D721Med (cell line): ENCODE data around the gene ATP1A4.

Experiments used
- DNase-seq: peaks from one replicate; pipeline ENCODE4 v3.0.0; 2011; ENCODE audit warnings: low spot score; ENCODE audit not compliant: insufficient read length
- FAIRE-seq: peaks from 2 replicates; lab custom pipeline; 2011; peaks lifted over from hg19 to GRCh38; lab: Jason Lieb, UNC
- TF ChIP-seq, protein P1 (sequence below): IDR thresholded peaks from 2 replicates; pipeline ENCODE4 v1.5.1; 2012; ENCODE audit warnings: mild to moderate bottlenecking, control low read depth; ENCODE audit not compliant: insufficient read depth; ENCODE audit errors: missing control alignments

ATP1A4 gene

DNA sequence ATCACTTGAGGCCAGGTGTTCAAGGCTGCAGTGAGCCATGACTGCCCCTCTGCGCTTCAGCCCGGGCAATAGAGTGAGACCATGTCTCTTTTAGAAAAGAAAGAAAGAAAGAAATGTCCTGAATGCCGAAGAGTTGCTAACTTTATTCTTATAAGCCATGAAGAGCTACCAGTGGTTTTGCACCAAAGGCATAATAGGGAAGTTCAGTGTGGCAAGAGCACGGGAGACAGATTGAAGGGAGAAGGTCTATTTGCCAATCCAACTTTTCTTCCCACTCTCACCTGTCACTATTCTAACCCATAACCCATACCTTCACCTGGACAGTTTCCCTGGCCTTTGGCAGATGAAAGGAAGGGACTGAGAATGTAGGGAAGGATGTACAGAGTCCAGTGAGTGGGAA is 49.4 kb downstream of the ATP1A4 start:
- DNase-seq (no peak), FAIRE-seq (no peak)
- TF ChIP-seq, protein P1, sequence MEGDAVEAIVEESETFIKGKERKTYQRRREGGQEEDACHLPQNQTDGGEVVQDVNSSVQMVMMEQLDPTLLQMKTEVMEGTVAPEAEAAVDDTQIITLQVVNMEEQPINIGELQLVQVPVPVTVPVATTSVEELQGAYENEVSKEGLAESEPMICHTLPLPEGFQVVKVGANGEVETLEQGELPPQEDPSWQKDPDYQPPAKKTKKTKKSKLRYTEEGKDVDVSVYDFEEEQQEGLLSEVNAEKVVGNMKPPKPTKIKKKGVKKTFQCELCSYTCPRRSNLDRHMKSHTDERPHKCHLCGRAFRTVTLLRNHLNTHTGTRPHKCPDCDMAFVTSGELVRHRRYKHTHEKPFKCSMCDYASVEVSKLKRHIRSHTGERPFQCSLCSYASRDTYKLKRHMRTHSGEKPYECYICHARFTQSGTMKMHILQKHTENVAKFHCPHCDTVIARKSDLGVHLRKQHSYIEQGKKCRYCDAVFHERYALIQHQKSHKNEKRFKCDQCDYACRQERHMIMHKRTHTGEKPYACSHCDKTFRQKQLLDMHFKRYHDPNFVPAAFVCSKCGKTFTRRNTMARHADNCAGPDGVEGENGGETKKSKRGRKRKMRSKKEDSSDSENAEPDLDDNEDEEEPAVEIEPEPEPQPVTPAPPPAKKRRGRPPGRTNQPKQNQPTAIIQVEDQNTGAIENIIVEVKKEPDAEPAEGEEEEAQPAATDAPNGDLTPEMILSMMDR: no peak

DNA sequence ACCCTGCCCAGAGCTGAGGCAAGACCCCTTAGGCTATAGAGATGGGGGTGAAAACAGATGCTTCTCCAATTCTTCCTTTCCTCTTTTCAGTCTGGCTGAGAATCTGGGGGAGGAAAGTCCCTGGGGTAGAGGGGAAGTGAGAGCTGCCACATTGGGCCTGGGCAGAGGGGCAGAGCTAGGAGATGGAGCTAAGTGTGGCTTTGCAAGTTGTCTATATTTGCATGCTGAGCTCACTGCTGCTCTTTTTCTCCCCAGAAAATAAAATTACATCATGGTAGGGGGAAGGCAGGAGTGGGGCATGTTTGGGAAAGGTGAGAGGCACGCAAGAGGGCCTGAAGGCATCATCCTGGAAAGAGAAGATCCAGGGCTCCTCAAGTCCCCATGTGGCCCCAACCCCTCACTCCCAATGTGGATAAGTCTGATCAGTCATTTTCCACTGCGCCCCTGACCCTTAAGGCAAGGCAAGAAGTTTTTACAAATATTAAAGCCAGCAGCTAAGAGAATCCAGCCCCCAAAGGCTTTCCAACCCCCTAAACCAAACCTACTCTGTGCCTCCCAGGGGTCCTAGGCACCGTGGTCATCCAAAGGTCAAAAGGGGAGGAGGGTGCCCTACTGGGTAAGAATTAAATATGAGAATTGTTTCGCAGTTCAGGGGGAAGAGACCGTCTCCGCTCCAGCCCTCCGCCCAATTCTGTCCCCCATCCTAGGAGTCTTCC is 53.3 kb downstream of the ATP1A4 start:
- TF ChIP-seq, protein P1: no peak
- DNase-seq: no peak
- FAIRE-seq: no peak

- TF ChIP-seq, protein P1: no peak
- FAIRE-seq (no peak), DNase-seq (peak; percentile 99)
Observed at GRCh38 chr1:160205242-160206035, 54.0 kb downstream of the ATP1A4 start, which contains the start of gene PEA15. TSS of gene PEA15 (plus strand) at chr1:160205384. CDS start at chr1:160211545, 6,161 bp downstream.

- TF ChIP-seq, protein P1: no peak
- DNase-seq: no peak
- FAIRE-seq: no peak
Observed at GRCh38 chr1:160206036-160206389, 54.6 kb downstream of the ATP1A4 start.

GRCh38 chr1:160206421-160207117 is 55.2 kb downstream of the ATP1A4 start:
- FAIRE-seq (no peak), DNase-seq (no peak)
- TF ChIP-seq, protein P1: no peak

GRCh38 chr1:160207118-160207650 is 55.8 kb downstream of the ATP1A4 start:
- TF ChIP-seq, protein P1: no peak
- DNase-seq (no peak), FAIRE-seq (no peak)
